ENCODE results near the gene DIP2A.

The DIP2A gene

DNA sequence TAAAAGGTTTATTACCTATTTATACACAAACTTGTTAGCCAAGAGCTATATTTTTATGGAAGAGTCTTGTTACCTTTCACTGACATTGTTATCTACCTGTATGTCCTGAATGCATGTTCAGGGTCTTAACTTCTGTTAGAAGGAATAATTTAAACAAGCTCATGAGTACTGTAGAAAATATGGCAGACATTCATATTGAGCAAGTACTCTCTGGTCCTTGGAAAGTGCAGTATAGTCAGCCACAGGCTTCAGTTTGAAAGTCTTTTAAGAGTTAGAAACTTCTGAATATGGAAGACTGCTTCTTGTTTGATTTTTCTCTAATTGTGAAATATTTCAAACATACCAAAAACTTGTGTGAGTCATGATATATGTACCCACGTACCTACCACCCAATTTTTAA is 16.6 kb downstream of the DIP2A start:
- in situ Hi-C loops (cut with HindIII; ENCODE audit: low sequenced_read_pairs) = no loop called here

DNA sequence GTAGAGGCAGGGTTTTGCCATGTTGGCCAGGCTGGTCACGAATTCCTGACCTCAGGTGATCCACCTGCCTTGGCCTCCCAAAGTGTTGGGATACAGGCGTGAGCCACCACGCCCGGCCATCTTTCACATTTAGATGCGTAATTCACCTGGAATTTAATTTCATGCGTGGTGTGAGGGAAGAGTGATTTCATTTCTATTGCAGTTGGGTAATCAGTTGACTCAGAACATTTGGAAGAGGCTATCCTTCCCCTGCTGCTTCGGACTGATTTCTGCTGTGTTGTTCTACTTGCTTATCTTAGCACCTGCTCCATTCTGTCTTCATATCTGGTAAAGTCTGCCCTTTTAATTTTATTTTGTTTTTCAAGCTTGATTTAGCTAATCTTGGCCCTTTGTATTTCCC is 19.1 kb downstream of the DIP2A start:
- in situ Hi-C loops (cut with HindIII; ENCODE audit: low sequenced_read_pairs) = no loop called here

DNA sequence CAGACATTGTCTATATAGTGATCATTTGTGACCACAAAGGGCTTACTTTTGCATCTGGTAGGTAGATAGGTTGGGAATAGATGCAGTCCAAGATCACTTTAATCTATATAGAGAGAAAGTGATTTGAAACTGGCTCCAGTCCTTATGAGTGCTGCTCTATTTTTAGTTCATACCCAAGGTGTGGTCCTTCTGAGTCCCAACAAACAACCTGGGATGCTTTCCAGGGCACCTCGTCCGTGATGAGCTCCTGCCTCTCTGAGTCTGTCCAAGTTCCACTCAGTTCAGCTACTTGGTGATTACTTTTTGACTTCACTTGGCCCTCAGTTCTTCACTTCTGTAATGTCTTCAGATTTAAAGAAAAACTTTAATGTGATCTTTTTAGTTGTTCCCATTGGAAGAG is 20.2 kb downstream of the DIP2A start:
- in situ Hi-C loops (cut with HindIII; ENCODE audit: low sequenced_read_pairs) = no loop called here

DNA sequence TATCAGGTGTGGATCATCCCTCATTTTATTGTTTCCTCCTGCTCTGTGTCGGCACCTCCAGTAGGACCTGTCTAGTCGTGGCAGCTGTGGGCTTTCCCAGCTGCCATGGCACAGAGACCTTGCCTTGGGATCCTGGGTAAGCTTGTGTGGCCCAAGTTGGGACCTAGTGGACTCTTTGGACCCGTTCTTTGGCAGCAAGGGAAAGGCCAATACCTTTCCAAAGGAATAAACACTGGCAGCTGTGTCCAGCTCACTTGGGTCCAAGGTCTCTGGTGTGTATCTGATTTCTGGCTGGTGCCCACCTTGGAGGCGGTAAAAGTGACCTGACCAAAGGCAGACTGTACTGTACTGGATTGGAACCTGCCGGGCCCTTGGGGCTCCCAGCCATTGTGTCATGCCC is 21.8 kb downstream of the DIP2A start:
- in situ Hi-C loops (cut with HindIII; ENCODE audit: low sequenced_read_pairs) = no loop called here

DNA sequence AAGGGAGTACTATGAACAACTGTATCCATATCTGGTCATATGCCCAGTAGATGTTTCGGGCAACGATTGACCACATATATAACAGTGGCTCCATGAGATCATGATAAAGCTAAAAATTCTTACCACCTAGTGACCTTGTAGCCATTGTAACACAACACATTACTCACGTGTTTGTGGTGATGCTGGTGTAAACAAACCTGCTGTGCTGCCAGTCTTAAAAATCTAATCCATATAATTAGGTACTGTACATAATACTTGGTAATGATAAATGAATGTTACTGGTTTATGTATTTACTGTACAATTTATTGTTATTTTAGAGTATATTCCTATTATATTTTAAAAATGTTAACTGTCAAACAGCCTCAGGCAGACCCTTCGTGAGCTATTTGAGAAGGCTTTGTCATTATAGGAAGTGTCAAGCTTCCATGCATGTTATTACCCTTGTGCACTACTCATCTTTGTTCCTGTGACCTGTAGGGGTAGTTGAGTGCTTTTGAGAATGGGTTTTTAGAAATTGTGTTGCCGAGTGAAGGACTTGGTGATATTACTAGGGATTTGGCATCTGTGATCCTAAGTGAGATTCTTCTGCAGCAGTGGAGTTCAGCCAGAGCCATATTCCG is 23.6 kb downstream of the DIP2A start:
- in situ Hi-C loops (cut with HindIII; ENCODE audit: low sequenced_read_pairs) = no loop called here

DNA sequence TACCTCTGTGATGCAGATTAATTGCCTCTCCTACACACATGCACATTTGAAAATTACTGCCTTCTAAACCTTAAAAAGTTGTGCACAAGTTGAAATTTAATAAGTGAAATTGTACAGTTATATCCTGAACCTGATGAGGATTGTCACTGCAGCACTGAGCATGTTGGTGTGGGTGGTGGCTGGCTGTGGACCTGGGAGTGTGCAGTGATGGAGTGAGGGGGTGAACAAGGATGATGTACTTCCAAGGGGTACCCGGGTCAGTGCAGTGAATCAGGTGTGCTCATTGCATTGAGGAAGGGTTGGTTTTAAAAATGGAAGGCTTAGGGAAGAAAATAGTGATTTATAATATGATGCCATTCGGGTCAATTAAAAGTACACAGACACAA is 24.1 kb downstream of the DIP2A start:
- in situ Hi-C loops (cut with HindIII; ENCODE audit: low sequenced_read_pairs) = no loop called here

DNA sequence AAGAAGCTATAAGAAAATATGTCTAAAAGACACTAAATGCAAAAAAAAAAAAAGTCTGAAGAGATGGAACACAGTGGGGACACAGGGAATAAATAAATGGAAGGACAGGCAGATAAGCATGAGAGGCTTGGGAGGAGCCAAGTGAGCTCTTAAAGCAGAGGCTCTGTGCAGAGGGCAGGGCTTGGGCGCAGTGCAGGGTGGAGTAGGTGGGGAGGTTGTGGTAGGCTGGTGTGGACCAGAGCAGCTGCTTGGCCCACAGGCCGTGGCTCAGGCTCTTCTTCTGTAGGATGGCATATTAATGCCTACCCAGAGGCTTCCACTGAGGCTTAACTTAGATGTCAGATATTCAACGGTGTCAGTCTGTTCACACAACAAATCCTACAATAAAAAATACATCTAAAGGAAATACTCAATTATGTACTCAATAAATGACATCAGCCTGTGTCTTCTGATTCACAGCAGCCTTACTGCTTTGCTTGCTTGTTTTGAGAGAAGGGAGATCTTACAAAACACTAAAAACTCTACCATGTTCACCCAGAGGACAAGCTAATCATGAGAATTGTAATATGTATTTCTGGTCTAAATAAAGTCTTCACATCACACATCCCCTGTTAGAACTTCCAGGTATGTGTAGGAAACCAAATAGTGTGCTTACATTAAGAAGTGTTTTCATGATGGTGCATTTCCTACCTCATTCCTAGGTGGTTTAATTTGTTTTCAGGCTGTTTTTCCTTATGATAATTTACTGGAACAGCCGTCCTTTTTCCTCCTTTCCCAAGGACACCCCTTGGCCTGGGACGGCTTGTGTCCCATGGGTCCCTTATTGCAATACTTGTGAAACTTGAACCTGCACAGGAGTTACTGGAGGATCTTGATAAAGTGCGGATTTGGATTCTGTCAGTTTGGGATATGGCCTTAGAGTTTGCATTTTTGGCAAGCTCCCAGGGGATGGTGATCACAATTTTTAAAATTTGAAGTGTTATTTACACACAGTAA is 24.9 kb downstream of the DIP2A start:
- in situ Hi-C loops (cut with HindIII; ENCODE audit: low sequenced_read_pairs) = no loop called here

DNA sequence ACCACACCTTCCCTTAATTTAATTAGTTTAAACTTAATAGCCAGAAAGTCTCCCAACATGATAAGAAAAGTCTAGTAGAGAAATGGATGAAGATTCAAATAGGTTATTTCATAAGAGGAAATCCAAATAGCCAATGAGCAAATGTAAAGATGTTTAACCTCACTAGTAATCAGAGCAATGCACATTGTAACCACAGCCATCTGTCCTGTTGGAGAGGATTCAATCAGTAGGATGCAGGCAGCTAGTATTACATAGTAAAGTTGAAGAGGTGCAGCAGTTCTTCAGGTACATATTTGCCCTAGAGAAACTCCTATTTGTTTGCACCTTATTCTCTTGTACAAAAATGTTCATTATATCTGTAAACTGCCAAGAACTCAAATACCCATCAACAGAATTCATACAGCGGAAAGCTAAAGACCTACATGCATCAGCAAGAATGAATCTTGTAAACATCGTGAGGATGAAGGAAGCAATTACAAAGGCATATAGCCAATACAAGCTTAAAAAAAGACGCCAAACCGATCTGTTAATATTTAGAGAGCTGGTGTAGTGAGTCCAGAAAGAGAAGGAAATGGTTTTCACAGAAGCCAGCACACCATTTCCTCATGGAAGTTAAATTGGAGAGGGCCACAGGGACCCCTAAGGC is 27.9 kb downstream of the DIP2A start:
- in situ Hi-C loops (cut with HindIII; ENCODE audit: low sequenced_read_pairs) = no loop called here

DNA sequence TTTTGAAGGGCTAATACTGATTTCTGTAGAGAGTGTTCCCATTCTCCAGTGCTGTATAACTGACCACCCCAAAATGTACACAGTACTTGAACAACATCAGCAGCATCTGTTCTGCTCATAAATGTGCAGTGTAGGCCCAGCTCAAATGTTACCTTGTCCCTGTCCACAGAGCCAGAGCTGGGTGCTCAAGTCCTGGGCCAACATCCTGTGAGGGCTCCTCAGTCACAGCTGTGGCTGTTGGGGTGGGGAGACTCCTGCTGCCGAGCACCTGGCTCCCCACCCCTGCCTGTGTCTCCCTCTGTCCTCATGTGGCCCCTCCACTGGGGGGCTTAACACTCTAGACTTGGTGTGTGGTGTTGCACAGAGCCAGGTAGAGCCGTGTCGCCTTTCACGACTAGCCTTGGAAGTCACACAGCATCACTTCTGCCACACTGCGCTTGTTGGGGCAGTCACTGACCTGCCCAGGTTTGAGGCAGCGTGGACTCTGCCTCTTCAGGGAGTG is 30.5 kb downstream of the DIP2A start:
- in situ Hi-C loops (cut with HindIII; ENCODE audit: low sequenced_read_pairs) = no loop called here

DNA sequence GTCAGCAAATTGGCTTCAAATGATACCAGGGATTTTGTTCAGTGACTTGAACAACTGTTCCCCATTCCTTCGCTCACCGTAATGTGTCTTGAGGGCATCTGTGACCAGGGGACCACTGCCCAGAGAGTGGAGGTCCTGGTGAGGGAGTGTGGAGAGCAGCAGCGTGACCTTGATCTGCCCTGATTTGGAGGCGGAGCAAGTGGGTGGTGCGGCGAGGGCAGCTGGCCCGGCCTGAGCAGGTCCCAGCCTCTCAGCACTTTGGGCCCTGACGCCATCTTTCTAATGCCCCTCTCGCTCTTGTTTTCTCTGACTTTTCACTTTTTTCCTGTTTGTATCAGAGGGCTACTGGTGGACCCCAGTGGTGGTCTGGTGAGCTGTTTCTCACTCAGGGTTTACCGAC is 31.1 kb downstream of the DIP2A start:
- in situ Hi-C loops (cut with HindIII; ENCODE audit: low sequenced_read_pairs) = no loop called here

DNA sequence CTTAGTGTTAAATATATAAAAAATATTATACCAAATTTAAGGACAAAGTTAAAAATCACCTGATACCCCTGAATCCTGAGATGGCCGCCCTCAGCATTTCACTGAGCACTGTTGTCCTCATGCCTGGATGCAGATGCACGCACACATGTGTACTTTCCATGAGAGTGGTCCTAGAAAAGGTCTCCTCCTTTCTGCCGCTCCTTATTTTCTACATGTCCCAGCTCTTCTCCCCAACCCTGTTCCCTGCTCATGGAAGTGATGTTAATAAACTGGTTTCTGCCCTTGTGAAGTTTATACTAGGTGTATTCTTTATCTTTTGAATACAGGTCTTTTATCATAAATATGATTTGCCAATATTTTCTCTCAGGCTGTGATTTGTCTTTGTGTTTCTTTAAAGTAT is 32.9 kb downstream of the DIP2A start:
- in situ Hi-C loops (cut with HindIII; ENCODE audit: low sequenced_read_pairs) = no loop called here

DNA sequence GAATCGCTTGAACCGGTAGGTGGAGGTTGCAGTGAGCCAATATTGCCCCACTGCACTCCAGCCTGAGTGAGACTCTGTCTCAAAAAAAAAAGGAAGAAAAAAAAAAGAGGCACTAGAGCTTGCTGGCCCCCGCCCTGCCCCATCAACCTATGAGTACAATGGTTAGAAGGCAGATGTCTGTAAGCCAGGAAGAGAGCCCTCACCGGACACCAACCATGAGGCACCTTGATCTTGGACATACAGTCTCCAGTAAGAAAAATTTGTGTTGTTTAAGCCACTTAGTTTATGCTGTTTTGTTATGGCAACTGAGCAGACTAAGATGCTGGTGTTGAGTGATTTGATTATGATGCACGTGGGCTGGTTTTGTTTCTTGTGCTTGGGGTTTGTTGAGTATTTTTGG is 34.2 kb downstream of the DIP2A start:
- in situ Hi-C loops (cut with HindIII; ENCODE audit: low sequenced_read_pairs) = no loop called here

DNA sequence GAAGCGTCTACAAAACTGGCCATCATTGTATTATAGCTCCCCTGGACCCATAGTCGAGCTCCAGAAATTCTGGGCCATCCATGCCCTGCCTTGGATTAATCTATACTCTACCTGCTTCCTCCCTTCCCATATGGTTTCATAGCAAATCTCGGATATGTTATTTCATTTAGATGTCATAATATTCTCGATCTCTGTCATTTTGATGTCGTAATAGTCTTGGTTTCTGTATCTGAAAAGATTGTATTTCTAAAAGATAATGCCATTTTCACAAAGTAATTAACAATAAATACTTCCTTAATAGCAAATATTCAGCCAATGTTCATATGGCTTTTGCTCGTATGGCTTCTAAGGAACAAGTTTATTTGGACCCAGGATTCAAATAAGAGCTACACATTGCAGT is 35.1 kb downstream of the DIP2A start:
- in situ Hi-C loops (cut with HindIII; ENCODE audit: low sequenced_read_pairs) = no loop called here

DNA sequence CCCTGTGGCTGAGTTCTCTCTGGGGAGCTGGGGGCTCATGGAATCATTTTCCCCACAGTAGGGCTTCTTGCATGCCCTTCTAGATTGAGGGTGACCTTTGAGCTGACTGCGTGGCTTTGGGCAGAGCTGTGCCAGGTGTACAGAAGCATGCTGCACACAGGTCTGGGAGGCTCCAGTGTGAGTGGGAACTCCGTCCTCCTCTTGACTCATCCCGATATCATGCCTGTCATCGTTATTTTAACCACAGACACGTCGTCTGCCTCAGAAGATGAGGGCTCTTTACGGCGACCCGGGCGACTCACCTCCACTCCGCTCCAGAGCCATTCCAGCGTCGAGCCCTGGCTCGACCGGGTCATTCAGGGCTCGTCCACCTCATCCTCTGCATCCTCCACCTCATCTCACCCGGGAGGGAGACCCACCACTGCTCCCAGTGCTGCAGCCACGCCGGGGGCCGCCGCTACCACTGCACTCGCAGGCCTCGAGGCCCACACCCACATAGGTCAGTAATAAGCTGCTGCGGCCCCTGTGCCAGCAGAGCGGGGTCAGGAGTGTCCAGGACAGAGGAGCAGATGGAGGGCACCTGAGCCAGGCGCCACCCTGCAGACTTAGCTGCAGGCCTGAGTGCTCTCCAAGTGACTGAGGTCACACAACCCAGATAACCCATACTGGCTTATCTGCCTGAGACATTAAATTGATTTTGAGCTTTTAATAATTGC is 39.8 kb downstream of the DIP2A start:
- in situ Hi-C loops (cut with HindIII; ENCODE audit: low sequenced_read_pairs) = no loop called here

DNA sequence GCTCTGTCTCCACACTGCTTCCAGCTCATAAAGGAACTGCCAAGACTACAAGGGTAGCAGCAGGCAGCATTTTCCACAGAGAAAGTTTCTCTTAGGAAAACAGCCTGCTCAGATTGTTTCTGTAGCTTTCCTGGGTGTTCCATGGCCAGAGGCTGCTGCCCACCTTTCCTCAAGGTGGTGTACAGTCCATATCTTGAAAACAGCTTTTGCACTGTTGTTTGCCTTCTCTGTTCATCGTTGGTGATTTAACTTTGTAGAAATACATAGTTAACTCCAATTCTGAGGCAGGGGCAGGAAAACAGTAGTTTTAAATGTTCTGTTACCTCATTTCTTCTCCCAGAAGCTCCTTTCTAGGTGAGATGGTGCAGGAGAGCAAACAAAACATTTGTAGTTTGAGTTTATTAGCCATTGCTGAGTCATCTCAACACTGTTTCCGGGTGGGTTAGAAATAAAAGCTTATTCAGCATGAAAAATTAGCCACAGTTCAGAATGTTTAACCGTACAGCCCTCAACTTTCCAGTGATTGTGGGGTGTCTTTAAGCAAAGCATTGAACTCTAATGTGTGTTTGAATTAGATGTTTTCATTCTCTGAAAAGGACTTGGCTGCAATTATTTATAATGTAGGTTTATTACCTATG is 41.7 kb downstream of the DIP2A start:
- in situ Hi-C loops (cut with HindIII; ENCODE audit: low sequenced_read_pairs) = no loop called here

DNA sequence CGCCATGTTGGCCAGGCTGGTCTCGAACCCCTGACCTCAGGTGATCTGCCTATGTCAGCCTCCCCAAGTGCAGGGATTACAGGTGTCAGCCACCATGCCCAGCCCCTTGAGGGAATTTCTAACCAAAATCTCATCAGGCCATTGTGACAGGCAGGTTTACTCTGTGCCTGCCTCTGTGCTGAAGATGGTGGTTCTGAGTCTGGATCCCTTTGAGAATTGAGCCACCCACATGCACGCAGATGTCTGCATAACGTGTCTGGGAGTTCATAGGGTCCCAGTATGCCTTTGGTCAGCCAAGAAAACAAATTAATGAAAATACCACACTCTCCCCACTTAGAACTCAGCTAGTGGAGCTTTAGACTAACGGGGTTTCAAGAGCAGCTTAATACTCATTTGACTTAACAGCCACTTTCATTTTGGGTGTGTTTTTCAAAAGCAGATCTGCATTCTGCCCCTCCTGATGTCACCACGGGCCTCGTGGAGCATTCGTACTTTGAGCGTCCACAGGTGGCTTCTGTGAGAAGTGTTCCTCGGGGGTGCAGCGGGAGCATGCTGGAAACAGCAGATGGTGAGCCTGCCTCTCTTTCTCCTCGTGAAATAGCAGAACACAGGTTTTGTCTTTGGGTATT is 45.3 kb downstream of the DIP2A start:
- in situ Hi-C loops (cut with HindIII; ENCODE audit: low sequenced_read_pairs) = no loop called here

DNA sequence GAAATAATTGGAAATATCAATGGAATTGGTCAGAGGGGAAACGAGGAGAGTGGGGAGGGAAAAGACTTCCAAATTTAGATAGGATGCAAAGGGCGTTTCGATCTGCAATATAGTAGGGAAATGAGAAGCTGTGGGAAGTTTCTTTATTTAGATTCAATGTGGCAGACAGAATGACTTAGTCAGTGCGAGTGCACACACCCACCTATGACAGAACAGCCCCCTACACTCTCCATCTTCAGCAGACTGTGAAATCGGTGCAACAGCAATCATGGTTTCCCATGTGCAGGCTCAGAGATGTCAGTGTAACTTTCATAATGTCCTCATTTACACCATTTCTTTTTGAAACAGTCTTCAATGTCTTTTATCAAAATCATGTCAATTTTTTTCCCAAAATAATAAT is 46.0 kb downstream of the DIP2A start:
- in situ Hi-C loops (cut with HindIII; ENCODE audit: low sequenced_read_pairs) = no loop called here

DNA sequence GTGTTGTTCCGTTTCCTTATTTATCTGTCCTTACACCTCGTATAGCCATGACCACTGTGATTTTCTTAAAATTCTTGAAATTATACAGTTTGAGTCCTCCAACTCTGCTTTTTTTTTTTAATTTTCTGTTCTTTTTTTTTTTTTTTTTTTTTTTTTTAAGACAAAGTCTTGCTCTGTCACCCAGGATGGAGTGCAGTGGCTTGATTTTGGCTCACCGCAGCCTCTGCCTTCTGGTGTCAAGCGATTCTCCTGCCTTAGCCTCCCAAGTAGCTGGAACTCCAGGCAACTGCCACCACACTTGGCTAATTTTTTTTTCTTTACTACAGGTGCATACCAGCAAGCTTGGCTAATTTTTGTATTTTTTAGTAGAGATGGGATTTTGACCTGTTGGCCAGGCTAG is 48.9 kb downstream of the DIP2A start:
- in situ Hi-C loops (cut with HindIII; ENCODE audit: low sequenced_read_pairs) = no loop called here

DNA sequence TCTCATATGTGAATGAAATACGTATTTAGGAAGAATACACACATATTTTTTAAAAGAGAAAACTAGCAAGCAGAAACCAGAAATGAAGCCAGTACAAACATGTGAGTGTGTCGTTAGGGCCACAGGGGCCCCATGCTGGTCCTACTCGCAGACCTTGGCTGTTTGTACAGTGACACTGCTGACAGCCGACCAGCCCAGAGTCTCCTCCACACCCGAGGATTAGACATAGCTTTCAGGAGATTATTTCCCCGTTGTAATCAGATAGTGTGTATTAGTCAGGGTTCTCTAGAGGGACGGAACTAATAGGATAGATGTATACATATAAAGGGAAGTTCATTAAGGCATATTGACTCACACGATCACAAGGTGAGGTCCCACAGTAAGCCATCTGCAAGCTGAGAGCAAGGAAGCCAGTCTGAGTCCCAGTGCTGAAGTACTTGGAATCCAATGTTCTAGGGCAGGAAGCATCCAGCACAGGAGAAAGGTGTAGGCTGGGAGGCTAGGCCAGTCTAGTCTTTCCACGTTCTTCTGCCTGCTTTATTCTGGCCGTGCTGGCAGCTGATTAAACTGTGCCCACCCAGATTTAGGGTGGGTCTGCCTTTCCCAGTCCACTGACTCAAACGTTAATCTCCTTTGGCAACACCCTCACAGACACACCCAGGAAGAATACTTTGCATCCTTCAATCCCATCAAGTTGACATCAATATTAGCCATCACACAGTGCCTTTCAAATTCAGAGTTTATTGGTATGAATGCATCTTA is 51.2 kb downstream of the DIP2A start:
- in situ Hi-C loops (cut with HindIII; ENCODE audit: low sequenced_read_pairs) = no loop called here

Data from DLD1 (cell line).